GM21528 (cell line): Measurements from ENCODE around the gene ALOXE3.
"Not testable (repeated sequence)": the region's sequence is repeated elsewhere in the genome, so short reads cannot be mapped to it uniquely, and the experiment has no call there.

Source experiments
- ATAC-seq: cut with Tn5 transposase; IDR thresholded peaks from one replicate; pipeline ENCODE4 v1.9.1; 2021; ENCODE audit warnings: mild to moderate bottlenecking, moderate library complexity; ENCODE audit not compliant: unreplicated experiment, low FRiP score

ALOXE3 gene

DNA sequence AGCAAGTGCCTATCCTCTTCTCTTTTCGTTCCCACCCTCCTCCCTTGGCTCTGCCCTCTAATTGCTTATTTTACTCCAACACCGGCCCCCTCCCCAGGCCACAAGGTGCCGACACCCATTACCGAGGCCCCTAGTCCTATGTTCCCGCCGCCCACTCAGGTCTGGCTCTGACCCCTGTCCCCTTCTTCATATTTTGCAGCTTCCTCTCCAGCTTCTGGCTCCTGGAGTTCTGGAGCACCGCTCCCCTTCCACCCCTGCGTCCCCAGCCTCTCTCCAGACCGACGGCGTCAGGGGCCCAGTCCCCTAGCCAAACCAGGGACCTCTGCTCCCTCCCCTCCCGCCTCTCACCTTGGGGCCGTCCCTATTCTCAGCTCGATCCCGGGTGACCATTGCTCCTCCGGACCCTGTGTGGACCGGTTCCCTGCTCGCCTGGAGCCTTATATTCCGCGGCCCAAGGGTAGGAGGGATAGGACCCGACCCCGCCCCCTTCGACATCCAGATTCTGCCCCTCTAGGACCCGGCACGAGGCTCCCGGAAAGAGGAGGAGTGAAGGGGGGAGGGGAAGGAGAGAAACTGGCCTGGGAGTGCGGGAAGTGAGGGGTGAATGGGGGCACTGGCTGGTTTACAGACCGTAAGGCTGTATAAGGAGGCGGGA, 5.5 kb upstream of the ALOXE3 start, which contains the start of gene HES7:
Gene HES7, minus strand, starts transcription at position 412 of the 655 bp plus-strand sequence. Its CDS starts 22 bp downstream, at position 390.
- no peak for ATAC-seq

DNA sequence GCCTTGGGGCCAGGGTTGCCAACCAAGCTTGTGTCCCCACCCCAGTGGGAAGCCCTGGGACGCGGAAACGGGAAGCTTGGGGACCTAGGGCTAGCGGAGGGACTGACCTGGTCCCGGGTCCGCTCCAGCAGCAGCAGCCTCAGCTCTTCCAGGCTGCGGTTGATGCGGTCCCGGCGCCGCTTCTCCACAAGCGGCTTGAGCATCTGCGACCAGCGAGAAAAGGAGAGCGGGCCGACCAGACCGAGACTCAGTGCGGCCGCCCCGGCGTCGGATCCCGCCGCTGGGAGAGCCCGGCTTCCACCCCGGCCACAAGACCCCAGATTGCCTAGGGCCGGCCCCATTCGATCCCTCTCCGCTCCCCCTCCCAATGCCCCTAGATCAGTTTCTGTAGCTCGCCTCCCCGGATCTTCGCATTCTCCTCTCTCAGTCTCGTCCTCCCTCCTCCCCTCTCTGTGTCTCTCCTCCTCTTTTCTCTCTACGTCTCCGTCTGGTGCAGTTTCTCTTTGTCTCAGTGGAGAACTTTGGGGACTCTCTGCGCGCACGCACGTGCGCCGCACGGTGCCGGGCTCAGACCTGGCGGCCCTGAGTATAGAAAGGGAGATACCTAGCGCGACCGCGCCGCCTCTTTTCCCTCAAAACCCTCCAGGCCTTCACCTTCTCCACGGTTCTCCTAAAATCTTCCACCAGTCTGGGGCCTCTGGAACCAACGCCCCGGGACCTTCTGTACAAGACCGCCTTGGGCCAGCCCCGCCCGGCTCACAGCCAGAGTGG, 4.8 kb upstream of the ALOXE3 start:
- no peak for ATAC-seq

DNA sequence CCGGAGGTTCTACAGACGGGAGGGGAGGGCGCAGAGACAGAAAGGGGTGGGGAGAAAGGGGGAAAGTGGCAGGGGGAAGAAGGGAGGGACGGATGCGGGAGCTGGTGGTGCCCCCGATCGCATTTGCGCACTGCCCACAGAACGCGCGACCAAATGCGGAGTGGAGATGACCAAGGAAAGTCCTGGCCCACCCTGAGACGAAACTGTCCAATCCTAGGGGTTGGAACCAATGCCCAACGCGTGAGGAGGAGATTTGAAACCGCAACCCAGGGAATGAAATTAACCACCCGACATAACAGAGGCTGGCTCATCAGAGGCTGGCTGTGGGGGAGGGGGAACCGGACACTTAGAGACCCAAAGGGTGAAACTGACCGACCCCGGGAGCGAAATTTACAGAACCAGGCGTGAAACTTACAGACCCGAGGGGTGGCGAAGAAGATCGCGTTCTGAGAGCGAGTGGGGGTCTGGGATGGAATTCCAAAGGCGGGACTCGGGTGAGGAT, 4.2 kb upstream of the ALOXE3 start:
- ATAC-seq = no peak

DNA sequence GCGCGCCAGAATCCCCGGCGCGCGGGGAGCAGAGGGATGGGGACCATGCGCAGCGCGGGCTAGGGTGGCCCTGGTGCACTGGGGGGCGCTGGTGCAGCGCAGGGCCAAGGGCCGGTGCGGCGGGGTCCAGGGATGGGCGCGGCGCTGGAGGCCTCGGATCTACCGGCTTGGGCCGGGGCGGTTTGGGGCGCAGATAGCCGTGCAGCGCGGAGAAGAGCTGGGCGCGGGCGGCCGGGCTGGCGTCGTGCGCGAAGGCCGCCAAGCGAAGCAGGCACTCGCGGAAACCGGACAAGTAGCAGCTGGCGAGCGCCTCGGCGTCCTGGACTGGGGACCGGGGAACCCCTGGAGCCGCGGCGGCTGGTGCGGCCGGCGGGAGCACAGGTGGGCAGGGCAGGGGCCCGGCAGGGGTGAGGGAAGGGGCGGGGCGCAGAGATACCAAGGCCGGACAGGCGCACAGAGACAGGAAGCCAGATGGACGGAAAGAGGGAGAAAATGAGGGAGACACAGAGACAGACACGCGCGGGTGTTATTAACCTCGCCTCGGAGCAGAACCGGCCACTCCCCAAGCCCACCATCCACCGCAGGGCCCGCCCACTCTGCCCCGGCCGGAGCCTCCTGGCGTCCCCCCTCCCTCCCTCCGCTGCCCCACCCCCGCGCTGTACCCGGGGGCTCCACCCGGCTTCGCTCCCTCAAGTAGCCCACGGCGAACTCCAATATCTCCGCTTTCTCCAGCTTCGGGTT, 3.5 kb upstream of the ALOXE3 start:
- no peak for ATAC-seq

DNA sequence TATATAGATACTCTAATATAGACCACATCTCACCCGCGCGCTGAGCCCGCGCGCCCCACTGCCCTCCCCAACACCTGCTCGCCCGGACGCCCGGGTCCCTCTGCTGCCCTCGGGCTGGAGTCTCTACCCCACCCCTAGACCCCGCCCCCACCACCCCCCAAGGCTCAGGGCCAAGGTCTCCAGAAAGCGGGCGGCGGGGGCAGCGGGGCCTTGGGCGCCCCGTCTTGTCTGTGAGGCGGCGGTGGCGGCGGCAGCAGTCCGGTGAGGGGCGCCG, 3.0 kb upstream of the ALOXE3 start:
- no peak for ATAC-seq

DNA sequence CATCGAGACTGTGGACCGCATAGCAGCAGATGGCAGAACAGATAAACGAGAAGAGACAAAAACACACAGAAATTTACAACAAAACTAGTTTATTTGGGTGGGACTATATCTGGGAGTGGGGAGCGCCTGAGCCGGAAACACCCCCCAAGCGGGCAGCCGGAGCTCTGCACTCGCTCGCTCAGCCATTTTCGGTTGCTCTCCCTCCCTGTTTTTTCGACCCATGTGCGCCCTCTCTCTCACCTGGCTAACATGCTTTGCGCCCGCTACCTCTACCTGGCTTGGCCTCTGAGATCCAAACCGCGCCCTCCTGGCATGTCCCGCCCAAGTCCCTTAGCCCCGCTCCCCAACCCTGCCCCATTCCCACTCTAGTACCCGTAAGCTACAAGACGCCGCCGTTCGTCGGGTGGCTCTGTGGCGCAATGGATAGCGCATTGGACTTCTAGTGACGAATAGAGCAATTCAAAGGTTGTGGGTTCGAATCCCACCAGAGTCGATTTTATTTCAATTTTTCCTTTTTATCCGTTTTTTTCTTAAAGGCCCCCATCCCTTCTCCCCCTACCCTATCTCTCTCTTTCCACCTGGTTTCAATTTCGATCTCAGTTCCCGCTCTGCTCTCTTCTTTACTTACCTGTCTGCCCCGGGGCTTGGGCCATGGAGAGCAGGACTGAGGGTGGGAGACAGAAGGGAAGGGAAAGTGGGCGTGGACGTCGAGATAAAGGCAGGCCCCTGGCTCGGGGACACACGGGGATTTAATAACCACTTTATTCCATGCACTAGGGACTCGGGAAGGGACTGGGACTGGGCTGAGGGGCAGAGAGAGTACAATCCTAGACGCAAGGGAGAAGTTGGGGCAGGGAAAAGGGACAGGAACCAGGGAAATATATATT, 2.4 kb upstream of the ALOXE3 start:
- ATAC-seq = no peak

DNA sequence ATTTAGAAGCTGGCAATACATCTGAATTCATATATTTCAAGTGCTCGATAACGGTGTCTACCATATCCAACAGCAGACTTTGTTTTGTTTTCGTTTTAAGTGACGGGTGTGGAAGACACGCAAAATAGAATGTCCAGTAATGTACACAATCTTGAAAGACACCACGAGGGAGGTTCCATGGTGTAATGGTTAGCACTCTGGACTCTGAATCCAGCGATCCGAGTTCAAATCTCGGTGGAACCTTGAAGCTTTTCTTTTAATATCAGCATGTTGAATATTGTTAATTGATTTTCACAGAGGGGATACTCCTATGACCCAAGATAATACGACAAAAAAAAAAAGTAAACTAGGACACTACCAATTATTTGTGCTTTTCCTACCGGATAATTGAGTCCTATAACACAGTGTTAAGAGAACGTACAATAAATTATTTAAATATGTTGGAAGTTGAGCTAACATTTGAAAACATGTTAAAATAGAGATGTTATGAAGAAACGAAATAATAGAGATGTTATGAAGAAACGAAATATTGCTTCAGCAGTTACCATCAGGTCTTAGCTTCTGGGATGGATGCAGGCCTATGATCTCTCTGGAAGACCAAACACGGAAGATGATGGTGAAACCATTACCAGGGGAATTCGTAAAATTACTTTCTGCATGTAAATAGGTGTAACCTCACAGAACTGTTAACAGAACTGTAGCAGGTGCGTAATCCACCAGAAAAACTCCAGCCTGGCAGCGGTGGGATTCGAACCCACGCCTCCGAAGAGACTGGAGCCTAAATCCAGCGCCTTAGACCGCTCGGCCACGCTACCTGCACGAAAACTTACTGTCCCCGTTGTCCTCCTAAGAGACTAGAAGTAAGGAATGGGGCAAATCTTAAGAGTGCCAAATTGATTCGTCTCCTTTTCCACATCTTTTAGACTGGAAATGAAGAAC, 1.5 kb upstream of the ALOXE3 start:
- peak; percentile 34 for ATAC-seq

DNA sequence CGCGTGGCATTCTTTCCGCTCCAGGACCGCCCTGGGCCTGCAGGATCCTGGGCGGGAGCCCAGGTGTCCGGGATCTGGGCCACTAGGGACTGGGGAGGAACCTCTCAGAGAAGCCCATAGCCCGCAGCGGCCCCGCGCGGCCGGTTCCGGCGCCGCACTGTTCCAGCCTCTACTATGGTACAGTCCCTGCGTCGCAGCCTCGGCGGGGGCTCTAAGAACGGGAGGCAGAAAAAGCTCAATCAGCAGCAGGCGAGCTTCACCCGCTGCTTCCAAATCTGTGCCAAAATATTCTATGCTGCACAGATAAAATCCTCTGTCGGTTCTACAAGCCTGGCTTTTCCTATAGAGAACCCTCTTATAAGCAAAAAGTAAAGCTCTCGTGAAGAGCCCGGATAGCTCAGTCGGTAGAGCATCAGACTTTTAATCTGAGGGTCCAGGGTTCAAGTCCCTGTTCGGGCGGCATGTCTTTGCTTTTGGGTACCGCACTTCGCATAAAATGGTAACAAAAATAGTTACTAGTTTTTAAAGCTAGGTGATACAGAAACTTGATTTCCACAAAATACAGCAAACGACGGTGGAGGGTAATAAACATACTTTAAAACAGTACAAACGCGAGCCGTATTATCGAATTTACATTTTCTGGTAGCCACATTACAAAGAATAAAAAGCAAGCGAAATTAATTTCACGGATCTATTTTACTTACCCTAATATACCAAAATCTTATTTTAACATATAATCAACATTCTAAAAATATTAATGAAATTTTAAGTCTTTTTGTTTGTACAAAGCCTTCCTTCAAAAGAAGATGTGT, 661 bp upstream of the ALOXE3 start:
- ATAC-seq = peak; percentile 37

DNA sequence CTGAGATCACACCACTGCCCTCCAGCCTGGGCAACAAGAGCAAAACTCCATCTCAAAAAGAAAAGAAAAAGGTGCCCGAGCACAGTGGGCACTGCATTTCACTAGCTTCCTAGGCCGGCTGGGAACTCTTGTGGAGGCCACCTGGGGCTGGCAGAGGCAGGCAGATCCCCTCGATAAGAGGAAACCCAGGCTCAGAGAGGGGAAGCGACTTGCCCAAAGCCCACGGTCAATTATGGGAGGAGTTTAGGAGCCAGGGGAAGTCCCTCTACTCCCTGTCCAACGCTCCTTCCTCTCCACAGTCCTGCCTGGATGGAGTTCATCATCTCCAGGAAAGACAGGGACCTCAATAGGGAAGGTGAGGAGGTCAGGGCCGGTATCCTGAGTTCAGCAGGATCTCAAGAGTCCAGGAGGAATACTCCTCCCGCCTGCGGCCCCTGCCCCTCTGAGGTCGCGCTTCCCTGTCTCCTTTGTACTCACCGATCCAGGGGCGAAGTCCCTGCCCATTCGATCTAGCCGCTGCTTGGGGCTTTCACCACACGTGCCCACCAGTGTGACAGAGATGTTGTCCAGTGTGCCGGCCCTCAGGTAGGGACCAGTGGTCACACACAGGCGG, 841 bp downstream of the ALOXE3 start:
- no peak for ATAC-seq

DNA sequence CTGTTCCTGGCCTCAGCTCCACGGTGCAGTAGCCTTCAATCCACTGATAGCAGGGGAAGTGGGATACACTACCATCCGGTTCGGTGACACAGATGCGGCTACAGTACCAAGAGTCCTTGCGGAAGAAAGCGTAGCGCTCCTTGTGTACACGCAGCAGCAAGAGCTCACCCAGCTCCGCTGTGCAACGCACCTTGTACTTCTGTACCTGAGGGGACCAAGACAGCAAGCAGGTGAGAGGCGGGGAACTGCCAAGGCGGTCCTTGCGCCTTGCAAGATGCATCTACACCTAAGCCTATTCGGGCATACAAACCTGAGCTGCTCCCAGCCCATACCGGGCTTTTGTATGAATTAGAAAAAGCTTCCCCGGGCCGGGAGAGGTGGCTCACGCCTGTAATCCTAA, 1.5 kb downstream of the ALOXE3 start:
- ATAC-seq = no peak

DNA sequence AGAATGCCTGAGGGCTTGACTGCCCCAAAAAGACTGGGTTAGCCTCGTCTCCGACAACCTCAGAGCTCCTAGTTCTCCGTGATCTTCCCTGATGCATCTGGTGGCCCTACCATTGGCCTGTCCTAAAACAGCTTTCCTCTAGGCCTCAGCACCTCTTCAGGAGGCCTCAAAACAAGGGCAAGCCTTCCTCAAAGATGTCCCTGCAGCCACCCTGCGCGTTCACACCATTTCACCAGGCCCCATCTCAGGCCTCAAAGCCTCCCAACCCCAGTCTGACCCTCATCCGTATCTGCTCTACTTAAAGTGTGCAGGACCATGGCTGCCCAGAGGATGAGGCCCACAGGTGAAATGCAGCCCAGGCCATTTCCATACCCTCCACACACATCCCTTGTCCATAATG, 7.4 kb downstream of the ALOXE3 start:
- no peak for ATAC-seq

DNA sequence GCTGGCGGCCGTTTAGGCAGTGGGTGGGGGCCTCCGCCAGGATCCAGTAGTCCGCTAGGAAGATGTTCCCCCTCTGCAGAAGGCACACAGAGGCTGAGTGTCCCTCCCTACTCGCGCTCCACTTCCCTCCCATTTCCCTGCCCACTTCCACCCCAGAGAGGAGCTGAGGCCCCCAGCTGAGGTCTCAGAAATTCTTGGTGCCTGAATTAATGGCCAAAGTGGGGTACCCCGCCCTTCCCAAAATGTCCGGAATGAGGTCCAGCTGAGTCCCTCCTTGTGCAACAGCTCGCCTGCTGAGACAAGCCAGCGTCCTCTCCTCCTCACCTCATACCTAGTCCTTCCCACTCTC, 7.9 kb downstream of the ALOXE3 start:
- no peak for ATAC-seq

DNA sequence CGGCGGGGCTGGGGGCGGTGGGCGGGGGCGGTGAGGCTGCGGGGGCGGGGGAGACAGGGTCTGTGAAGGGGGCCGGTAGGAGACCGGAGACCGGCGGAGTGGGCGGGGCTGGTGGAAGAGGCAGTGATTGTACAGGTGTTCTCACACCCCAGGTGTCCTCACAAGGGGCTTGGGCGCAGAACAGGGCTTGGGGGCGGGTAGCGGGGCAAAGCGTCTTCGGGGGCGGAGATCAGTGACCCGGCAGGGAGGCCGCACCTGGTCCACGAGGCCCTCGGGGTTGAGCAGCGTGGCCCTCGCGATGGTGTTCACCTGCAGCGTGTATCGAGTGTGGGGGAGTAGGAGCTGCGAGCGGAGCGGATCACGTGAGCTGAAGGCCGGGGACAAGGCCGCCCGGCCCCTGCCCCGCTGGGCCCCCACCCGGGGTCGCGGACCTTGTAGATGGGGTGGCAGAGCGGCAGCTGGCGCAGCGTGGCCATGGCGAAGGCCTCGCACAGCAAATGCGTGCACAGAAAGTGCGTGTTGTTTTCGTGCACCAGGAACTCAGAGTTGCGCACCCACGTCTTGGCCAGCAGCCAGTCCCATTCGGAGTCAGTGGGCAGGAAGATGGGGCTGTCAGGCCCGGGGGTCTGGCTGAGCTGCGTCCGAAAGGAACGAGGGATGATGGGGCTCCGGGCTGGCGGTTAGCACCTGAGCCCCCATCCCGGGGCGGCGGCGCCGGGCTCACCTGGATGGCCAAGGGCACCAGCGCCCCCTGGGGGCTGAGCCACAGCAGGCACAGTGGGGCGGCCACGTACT, 8.5 kb downstream of the ALOXE3 start:
- no peak for ATAC-seq

DNA sequence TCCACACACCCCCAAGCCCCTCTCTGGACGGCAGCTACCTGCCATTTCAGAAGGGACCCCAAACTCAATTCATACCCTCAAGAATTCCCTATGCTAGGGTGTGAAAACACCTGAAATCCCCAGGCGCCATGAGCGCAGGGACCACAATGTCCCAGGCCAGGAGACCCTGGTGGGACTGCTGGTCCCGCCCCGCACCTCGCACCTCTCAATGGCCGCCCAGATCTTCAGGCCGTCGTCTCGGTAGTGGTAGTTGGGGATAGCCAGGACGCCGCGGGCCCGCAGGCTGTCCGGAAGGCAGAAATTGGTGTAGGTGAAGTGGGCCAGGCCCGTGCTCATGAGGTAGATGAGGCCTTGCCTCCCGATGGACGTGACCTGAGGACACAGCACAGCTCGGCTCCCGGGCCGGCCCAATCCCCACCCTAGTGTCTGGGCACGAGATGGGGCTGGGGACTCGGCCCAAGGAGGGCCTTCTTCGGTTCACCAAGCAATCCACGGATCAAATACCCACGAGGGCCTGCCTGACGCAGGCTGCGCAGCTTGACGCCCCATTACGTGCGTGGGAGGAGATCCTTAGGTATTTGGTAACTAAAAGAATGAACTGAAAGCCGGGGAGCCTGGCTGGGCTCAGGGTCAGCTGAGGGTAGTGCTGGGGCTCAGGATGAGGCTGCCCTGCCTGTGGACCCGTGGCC, 9.2 kb downstream of the ALOXE3 start:
- no peak for ATAC-seq

DNA sequence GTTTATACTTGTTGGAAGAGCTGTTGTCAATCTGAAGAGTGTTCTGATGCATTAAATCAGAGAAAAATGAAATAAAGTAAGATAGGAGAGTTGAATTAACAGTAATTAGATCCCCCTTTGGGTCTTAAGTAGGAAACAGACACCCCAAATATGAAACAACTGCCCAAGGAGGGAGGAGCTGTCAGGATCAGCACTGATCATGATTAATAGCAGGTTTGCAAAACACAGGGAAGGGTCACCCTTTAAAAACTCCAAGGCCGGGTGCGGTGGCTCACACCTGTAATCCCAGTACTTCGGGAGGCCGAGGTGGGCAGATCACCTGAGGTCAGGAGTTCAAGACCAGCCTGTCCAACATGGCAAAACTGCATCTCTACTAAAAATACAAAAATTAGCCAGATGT, 11.3 kb downstream of the ALOXE3 start:
- ATAC-seq = not testable (repeated sequence)

DNA sequence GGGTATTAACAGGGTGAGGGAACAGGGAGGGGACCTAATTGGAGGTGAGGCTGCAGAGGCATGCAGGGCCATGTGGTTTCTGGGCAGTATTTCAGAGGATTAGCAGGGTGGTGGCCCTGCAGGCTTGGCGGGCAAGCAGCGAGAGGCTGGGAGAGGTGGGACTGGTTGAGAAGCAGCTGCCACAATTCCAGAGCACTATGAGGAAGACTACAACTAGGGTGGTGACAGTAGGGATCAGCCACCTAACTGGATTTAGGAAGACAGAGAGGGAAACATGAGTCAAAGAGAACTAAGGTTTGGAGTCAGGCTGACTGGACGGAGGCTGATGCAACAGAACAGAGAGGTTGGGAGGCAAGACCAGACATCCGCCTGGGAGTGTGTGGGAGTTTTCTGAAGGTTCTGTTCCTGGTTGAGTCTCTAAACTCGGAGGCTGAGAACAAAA, 12.3 kb downstream of the ALOXE3 start:
- no peak for ATAC-seq

DNA sequence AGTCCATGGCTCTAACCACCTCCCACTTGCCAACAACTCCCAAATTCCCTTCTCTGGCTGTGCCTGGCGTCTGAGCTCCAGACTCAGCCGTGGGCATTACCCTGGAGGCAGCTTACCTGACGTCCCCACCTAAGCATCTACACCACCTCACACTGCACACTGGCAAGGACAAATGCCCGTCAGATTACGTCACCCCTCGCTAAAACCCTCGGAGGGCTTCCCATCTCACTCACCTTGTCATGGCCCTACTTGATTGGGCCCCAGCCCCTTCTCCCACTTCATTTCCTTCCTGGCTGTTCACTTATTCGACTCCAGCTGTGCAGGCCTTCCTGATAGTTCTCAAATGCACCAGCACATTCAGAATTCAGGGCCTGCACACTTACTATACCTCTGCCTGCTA, 13.4 kb downstream of the ALOXE3 start:
- no peak for ATAC-seq
